PC-3 (cell line): ENCODE data around the gene BACH2. TPM values are rescaled to one million over a fixed set of nuclear protein-coding genes. Genes with fewer than 3 reads are reported as not detected.
A peak's percentile ranks its signal among the peaks of the same experiment; 100 is the strongest.
"Not testable (repeated sequence)": the region's sequence is repeated elsewhere in the genome, so short reads cannot be mapped to it uniquely, and the experiment has no call there.

ENCODE experiments used
- ATAC-seq: fragments of 200-7000 bp; cut with Tn5 transposase; 2 replicates; pipeline ENCODE4 v1.9.1; 2020; ENCODE audit warnings: mild to moderate bottlenecking, moderate library complexity
- BruUV-seq: library from RNA; stranded (reverse); fragments of 400-500 nt; replicated peaks from 2 replicates; lab custom pipeline; 2021; lab: Mats Ljungman, UMichigan
- CTCF ChIA-PET: fragments of 300-600 bp; sonication (Branson Sonifier 250); formaldehyde crosslinking; loops from one replicate; lab custom pipeline; 2022; ENCODE audit warnings: antibody characterized with exemption; lab: Charles Lee
- POLR2A ChIA-PET: fragments of 300-600 bp; sonication (Branson Sonifier 250); formaldehyde crosslinking; loops from one replicate; lab custom pipeline; 2022; ENCODE audit warnings: antibody characterized with exemption; ENCODE audit not compliant: unreplicated experiment; lab: Charles Lee
- DNase-seq: peaks from one replicate; pipeline ENCODE4 v3.0.0-alpha.2; 2015
- H2AFZ ChIP-seq: fragments of 300-600 bp; sonication (generic); 2 replicates; pipeline ENCODE4 v1.6.0; 2016; ENCODE audit warnings: antibody characterized with exemption, low read length
- H3F3A ChIP-seq: fragments of 300-600 bp; sonication (generic); one replicate; pipeline ENCODE4 v1.6.0; 2017; ENCODE audit warnings: antibody characterized with exemption, low read length, control low read depth, mild to moderate bottlenecking; ENCODE audit not compliant: unreplicated experiment
- H3K27ac ChIP-seq: fragments of 300-600 bp; sonication (generic); 2 replicates; pipeline ENCODE4 v1.5.1; 2016; ENCODE audit warnings: mild to moderate bottlenecking, low read length
- H3K27me3 ChIP-seq: fragments of 300-600 bp; sonication (generic); 2 replicates; pipeline ENCODE4 v1.6.1; 2016; ENCODE audit warnings: low read length, mixed read lengths
- H3K36me3 ChIP-seq: fragments of 300-600 bp; sonication (generic); 2 replicates; pipeline ENCODE4 v1.6.1; 2016; ENCODE audit warnings: low read depth, mixed run types, low read length, mixed read lengths
- H3K4me1 ChIP-seq: fragments of 300-600 bp; sonication (generic); 2 replicates; pipeline ENCODE4 v1.5.1; 2016; ENCODE audit warnings: low read length; ENCODE audit not compliant: insufficient read depth
- H3K4me2 ChIP-seq: fragments of 300-600 bp; sonication (generic); 2 replicates; pipeline ENCODE4 v1.6.0; 2016; ENCODE audit warnings: low read length
- H3K4me3 ChIP-seq: fragments of 300-600 bp; sonication (generic); 2 replicates; pipeline ENCODE4 v1.5.1; 2016; ENCODE audit warnings: mild to moderate bottlenecking, low read length, mixed read lengths
- H3K79me2 ChIP-seq: fragments of 300-600 bp; sonication (generic); 2 replicates; pipeline ENCODE4 v1.6.1; 2017; ENCODE audit warnings: low read length, mixed read lengths
- H3K9ac ChIP-seq: fragments of 300-600 bp; sonication (generic); 2 replicates; pipeline ENCODE4 v1.6.0; 2016; ENCODE audit warnings: mild to moderate bottlenecking, low read length
- H3K9me2 ChIP-seq: fragments of 300-600 bp; sonication (generic); replicated peaks from 2 replicates; pipeline ENCODE4 v1.6.1; 2016; ENCODE audit warnings: mixed run types, low read length, mixed read lengths
- H3K9me3 ChIP-seq: fragments of 300-600 bp; sonication (generic); 2 replicates; pipeline ENCODE4 v1.6.1; 2016; ENCODE audit warnings: low read length, mixed read lengths
- H4K20me1 ChIP-seq: fragments of 300-600 bp; sonication (generic); 2 replicates; pipeline ENCODE4 v1.6.1; 2016; ENCODE audit warnings: low read length, mixed read lengths
- CTCF ChIP-seq: fragments of 300-600 bp; sonication (generic); conservative IDR thresholded peaks from 2 replicates; pipeline ENCODE4 v1.5.1; 2017; ENCODE audit warnings: antibody characterized with exemption, low read depth, mild to moderate bottlenecking, low read length
- EZH2 ChIP-seq: fragments of 300-600 bp; sonication (generic); IDR thresholded peaks from one replicate; pipeline ENCODE4 v1.6.1; 2017; ENCODE audit warnings: antibody characterized with exemption, mild to moderate bottlenecking, low read length; ENCODE audit not compliant: unreplicated experiment
- EZH2phosphoT487 ChIP-seq: fragments of 300-600 bp; sonication (generic); IDR thresholded peaks from 2 replicates; pipeline ENCODE4 v1.6.1; 2018; ENCODE audit warnings: mild to moderate bottlenecking, antibody characterized with exemption, low read length, borderline replicate concordance
- intact Hi-C: fragments of 100-400 bp; cut with micrococcal nuclease; formaldehyde crosslinking; loops from 2 replicates; pipeline ENCODE4 v1.9.0; 2023
- total RNA-seq: library from RNA; depleted of rRNA; stranded (reverse); fragments of >200 nt; gene quantifications from 2 replicates; pipeline ENCODE4 v1.2.3, GENCODE V29; 2014

The BACH2 gene
- total RNA-seq, 1 experiment from 2014 or later: 7.0 TPM

DNA sequence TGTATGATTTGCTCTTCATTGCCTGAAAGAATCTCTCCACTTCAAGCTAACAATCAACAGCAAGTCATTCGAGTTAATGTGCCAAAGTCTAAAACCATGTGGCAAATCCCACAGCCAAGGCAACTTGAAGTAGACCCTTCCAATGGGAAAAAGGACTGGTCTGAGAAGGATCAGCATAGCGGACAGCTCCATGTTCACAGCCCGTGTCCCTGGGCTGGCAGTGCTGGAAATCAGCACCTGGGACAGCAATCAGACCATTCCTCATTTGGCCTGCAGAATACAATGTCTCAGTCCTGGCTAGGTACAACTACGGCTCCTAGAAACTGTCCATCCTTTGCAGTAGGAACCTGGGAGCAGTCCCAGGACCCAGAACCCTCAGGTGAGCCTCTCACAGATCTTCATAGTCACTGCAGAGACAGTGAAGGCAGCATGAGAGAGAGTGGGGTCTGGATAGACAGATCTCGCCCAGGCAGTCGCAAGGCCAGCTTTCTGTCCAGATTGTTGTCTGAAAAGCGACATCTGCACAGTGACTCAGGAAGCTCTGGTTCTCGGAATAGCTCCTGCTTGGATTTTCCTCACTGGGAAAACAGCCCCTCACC lies 401.3 kb downstream of the BACH2 start:
- CTCF ChIA-PET: no interaction called here
- no peaks in the 10 kb centered on the region for H3K4me1 ChIP-seq

GRCh38 chr6:89894169-89894568 lies 402.5 kb downstream of the BACH2 start, which contains the start of gene GJA10:
Gene GJA10 (plus strand): TSS chr6:89894469. CDS start chr6:89894469, 0 bp downstream.
- intact Hi-C loops: no loop called here
- no peak for DNase-seq
- H3K79me2 ChIP-seq: no peaks in the 10 kb centered on the region
- H3K27me3 ChIP-seq: no peaks in the 10 kb centered on the region
- H3K4me3 ChIP-seq: no peak within 1 kb of the TSS
- H3K9me2 ChIP-seq: no peaks in the 10 kb centered on the region
- POLR2A ChIA-PET: no interaction called here
- no peaks in the 10 kb centered on the region for H3K4me1 ChIP-seq
- CTCF ChIA-PET: no interaction called here
- no peak within 1 kb of the TSS for H3K9ac ChIP-seq
- H4K20me1 ChIP-seq: no peaks in the 10 kb centered on the region
- H2AFZ ChIP-seq: no peak within 1 kb of the TSS
- TF ChIP-seq EZH2phosphoT487: no peak
- no peak for TF ChIP-seq EZH2
- TF ChIP-seq CTCF: no peak
- no peak within 1 kb of the TSS for H3K27ac ChIP-seq
- no TSS peak for BruUV-seq
- no peaks in the 10 kb centered on the region for H3F3A ChIP-seq
- no peak for ATAC-seq
- no peak within 1 kb of the TSS for H3K4me2 ChIP-seq
- H3K9me3 ChIP-seq: no peaks in the 10 kb centered on the region
- H3K36me3 ChIP-seq: no peaks in the 10 kb centered on the region

More for the DNA sequence above, 401.3 kb downstream of the BACH2 start:
- no peak for TF ChIP-seq EZH2
- no peak for TF ChIP-seq EZH2phosphoT487
- TF ChIP-seq CTCF: no peak
- H3K9me2 ChIP-seq: no peaks in the 10 kb centered on the region
- H3K4me2 ChIP-seq: no peak overlapping the region
- no peak overlapping the region for H3K27ac ChIP-seq
- peak; percentile 55 for DNase-seq
- POLR2A ChIA-PET: no interaction called here
- H3F3A ChIP-seq: no peaks in the 10 kb centered on the region
- no peaks in the 10 kb centered on the region for H3K36me3 ChIP-seq
- no peak overlapping the region for H3K9ac ChIP-seq
- no peaks in the 10 kb centered on the region for H3K9me3 ChIP-seq
- H3K79me2 ChIP-seq: no peaks in the 10 kb centered on the region
- H3K27me3 ChIP-seq: no peaks in the 10 kb centered on the region
- no peak overlapping the region for H3K4me3 ChIP-seq
- intact Hi-C loops: no loop called here
- no peaks in the 10 kb centered on the region for H4K20me1 ChIP-seq
- no TSS peak for BruUV-seq
- no peak overlapping the region for H2AFZ ChIP-seq
- peak; percentile 67 for ATAC-seq

DNA sequence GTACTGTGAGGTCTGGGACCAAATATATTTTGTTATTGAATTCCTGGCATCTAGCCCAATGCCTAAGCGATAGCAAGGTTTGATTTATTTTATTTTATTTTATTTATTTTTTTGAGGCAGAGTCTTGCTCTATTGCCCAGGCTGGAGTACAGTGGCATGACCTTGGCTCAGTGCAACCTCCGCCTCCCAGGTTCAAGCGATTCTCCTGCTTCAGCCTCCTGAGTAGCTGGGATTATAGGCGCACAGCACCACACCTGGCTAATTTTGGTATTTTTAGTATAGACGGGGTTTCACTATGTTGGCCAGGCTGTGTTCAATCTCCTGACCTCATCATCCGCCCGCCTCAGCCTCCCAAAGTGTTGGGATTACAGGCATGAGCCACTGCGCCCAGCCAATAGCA lies 404.1 kb downstream of the BACH2 start:
- H3K4me2 ChIP-seq, POLR2A ChIA-PET, BruUV-seq, intact Hi-C loops, DNase-seq, H3F3A ChIP-seq, H3K27me3 ChIP-seq, CTCF ChIA-PET, H3K9me2 ChIP-seq, H3K4me3 ChIP-seq, H3K9me3 ChIP-seq, H3K4me1 ChIP-seq, ATAC-seq, H3K9ac ChIP-seq, H3K79me2 ChIP-seq, H3K36me3 ChIP-seq, H4K20me1 ChIP-seq, H2AFZ ChIP-seq, H3K27ac ChIP-seq: not testable (repeated sequence)

DNA sequence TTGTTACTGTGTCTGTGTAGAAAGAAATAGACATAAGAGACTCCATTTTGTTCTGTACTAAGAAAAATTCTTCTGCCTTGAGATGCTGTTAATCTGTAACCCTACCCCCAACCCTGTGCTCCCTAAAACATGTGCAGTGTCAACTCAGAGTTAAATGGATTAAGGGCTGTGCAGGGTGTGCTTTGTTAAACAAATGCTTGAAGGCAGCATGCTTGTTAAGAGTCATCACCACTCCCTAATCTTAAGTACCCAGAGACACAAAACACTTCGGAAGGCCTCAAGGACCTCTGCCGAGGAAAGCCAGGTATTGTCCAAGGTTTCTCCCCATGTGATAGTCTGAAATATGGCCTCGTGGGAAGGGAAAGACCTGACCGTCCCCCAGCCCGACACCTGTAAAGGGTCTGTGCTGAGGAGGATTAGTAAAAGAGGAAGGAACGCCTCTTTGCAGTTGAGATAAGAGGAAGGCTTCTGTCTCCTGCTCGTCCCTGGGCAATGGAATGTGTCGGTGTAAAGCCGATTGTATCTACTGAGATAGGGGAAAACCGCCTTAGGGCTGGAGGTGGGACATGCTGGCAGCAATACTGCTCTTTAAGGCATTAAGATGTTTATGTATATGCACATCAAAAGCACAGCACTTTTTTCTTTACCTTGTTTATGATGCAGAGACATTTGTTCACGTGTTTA lies 405.7 kb downstream of the BACH2 start:
- H3F3A ChIP-seq, H3K27me3 ChIP-seq, BruUV-seq, POLR2A ChIA-PET, CTCF ChIA-PET, H4K20me1 ChIP-seq, H3K4me2 ChIP-seq, H3K4me1 ChIP-seq, ATAC-seq, intact Hi-C loops, H3K9ac ChIP-seq, DNase-seq, H3K79me2 ChIP-seq, H3K9me3 ChIP-seq, H3K36me3 ChIP-seq, H3K27ac ChIP-seq, H2AFZ ChIP-seq, H3K4me3 ChIP-seq, H3K9me2 ChIP-seq: not testable (repeated sequence)
